Rectal smooth muscle tissue (tissue), 1 donor: Measurements from ENCODE around the gene FANCL.
"Not testable (repeated sequence)": the region's sequence is repeated elsewhere in the genome, so short reads cannot be mapped to it uniquely, and the experiment has no call there.

Experiments used
- H3K27ac ChIP-seq: one replicate; pipeline ENCODE4 v1.7.0; 2013; ENCODE audit warnings: low read depth, low read length, inconsistent platforms
- H3K27me3 ChIP-seq: one replicate; pipeline ENCODE4 v1.7.0; 2013; ENCODE audit warnings: low read length; ENCODE audit not compliant: control insufficient read depth, insufficient read depth
- H3K36me3 ChIP-seq: one replicate; pipeline ENCODE4 v1.7.0; 2013; ENCODE audit warnings: low read length; ENCODE audit not compliant: control insufficient read depth, insufficient read depth
- H3K4me1 ChIP-seq: one replicate; pipeline ENCODE4 v1.7.0; 2013; ENCODE audit warnings: low read length; ENCODE audit not compliant: control insufficient read depth, insufficient read depth
- H3K4me3 ChIP-seq: one replicate; pipeline ENCODE4 v1.7.0; 2013; ENCODE audit warnings: low read length
- H3K9ac ChIP-seq: one replicate; pipeline ENCODE4 v1.7.0; 2013; ENCODE audit warnings: low read length

The FANCL gene

DNA sequence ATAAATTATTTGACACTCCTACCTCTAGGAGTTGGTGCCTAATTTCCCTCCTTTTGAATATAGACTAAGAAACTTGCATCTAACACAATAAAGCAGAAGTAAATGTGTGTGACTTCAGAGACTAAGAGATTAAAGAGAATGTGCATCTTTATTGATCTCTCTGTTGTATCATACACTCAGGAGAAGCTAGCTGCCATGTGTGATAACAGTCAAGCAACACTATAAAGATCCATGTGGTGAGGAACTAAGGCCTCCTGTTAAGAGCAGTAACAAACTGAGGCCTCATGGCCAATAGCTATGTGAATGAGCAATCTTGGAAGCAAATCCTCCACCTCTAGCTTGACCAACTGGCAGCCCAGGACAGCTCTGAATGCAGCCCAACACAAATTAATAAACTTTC, 3.4 kb downstream of the FANCL start:
- H3K36me3 ChIP-seq = no peaks in the 10 kb centered on the region
- H3K4me1 ChIP-seq = peaks cover 5% of the 10 kb centered on the region
- H3K27me3 ChIP-seq = no peaks in the 10 kb centered on the region
- H3K9ac ChIP-seq = no peak overlapping the region
- H3K4me3 ChIP-seq = no peak overlapping the region
- H3K27ac ChIP-seq = no peak overlapping the region

DNA sequence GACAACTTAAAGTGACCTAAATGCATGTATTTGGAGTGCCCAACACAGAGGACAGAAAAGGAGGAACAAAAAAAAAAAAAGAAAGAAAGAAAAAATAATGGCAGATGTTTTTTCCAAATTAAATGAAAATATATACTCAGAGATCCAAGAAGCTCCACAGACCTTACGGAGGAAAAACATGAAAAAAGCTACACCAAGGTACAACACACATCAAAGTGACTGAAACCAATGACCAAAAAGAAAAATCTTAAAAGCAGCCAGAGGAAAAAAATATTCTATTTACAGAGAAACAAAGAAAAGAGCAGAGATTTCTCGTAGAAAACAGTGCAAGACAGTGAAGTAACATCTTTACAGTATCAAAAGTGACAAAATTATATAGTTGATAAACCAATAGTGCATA, 5.1 kb downstream of the FANCL start:
- Histone ChIP-seq H3K27me3 (no peaks in the 10 kb centered on the region), H3K4me1 (peaks cover 5% of the 10 kb centered on the region), H3K36me3 (no peaks in the 10 kb centered on the region), H3K4me3 (no peak overlapping the region), H3K9ac (no peak overlapping the region), H3K27ac (no peak overlapping the region)

DNA sequence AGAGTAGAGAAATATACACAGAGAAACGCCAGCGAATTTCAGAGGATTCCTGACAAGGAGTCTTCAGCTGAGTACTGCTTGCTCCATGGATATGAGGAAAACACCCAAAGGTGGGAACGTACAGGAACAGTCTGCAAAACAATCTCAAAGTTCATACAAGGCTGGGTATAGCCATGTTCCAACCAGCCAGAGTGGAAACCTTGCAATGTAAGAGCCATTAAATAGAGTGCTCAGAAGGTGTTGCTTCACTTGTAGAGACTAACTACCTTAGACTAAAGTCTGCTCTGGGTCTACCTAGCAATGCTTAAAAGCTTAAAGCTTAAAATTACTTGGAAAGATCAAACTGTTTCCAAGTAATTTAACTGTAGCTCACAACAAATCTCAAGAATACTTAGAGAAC, 6.0 kb downstream of the FANCL start:
- Histone ChIP-seq H3K4me1 (peaks cover 2% of the 10 kb centered on the region), H3K4me3 (no peak overlapping the region), H3K9ac (no peak overlapping the region), H3K27me3 (no peaks in the 10 kb centered on the region), H3K36me3 (no peaks in the 10 kb centered on the region), H3K27ac (no peak overlapping the region)

DNA sequence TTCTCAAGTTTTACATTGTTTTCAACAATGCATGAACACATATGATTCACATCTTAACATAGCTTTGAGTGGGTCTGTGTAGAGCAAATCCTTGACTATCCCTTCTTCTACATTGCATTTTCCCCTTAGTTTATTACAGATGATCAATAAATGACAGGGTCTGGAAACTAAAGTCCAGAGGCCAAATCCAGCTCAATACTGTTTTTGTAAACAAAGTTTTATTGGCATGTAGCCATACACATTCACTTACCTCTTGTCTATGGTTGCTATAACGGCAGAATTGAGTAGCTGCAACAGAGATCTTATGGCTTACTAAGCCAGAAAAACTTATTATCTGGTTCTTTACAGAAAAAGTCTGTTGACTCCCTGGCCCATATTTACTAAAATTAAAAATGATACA, 12.8 kb downstream of the FANCL start:
- Histone ChIP-seq H3K4me3 (no peak overlapping the region), H3K4me1 (no peaks in the 10 kb centered on the region), H3K27me3 (no peaks in the 10 kb centered on the region), H3K27ac (no peak overlapping the region), H3K36me3 (peaks cover 8% of the 10 kb centered on the region), H3K9ac (no peak overlapping the region)

DNA sequence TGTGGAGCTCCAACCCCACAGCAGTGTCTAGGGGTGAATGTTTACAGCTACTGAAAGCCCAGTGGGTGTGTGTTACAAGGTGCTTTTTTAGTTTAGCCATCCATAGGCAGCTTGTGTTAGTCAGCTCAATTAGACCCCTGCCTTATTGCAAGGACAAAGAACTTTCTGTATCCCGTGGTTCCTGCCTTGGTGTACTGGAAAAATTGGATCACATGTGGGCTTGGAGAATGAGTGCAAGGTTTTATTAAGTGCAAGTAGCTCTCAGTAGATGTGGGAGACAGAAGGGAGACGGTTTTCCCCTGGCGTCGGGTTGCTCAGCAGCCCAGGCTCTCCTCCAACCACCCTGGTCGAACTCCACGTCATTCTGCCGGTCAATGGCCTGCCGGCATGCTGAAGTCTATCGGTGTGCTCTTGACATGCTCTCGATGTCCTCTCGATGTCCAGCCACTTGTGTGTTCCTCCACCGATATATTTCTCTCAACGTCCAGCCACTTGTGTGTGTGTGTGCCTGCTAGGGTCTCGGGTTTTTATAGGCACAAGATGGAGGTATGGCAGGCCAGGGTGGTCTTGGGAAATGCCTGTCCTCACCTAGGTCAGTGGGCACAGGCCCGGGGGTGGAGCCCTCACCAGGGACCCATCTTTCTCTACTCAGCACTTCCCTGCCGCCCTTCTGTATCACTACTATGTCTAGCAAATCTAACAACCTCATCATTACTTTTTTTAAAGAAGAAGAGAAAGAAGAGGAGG, 13.8 kb downstream of the FANCL start:
- Histone ChIP-seq H3K27me3 (no peaks in the 10 kb centered on the region), H3K4me1 (no peaks in the 10 kb centered on the region), H3K27ac (no peak overlapping the region), H3K4me3 (no peak overlapping the region), H3K9ac (no peak overlapping the region), H3K36me3 (peaks cover 8% of the 10 kb centered on the region)

DNA sequence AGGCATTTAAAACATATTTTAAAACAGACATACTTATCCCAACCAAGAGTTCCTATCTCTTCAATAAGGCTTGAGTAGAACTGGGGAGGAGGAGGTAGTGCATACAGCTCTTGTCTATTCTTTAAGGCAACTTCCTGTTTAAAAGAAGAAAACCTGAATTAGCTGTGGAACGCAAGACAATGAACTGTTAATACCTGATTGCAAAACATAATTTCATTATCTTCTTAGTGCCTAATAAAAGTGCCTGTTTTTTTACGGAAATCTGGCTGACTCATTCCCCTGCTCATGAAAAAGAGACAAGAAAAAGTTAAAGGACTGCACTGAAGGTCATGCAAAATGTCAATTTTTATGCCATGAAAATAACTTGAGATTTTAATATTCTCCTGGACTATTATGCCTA, 19.2 kb downstream of the FANCL start:
- Histone ChIP-seq H3K9ac (no peak overlapping the region), H3K36me3 (peaks cover 1% of the 10 kb centered on the region), H3K4me1 (no peaks in the 10 kb centered on the region), H3K27me3 (no peaks in the 10 kb centered on the region), H3K4me3 (no peak overlapping the region), H3K27ac (no peak overlapping the region)

DNA sequence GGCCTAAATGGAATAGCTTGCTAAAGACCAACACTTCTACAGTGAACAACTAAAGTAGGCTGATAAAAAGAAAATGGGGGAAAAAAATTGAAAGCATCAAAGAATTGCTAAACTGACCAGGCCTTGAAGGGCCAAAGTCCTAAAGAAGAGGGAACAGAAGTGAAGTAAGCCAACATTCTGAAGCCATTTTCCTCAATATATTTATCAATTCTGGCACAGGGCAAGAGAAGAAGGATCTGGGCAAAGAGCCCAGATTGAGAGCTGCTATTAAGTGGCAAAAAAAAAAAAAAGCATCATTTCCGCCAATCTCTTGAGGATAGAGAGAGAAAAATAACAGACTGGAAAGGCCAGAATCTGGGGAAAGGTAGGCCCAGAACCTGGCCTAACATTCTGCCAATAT, 25.7 kb downstream of the FANCL start:
- H3K36me3 ChIP-seq = no peaks in the 10 kb centered on the region
- H3K27me3 ChIP-seq = no peaks in the 10 kb centered on the region
- H3K27ac ChIP-seq = no peak overlapping the region
- no peak overlapping the region for H3K9ac ChIP-seq
- no peaks in the 10 kb centered on the region for H3K4me1 ChIP-seq
- H3K4me3 ChIP-seq = no peak overlapping the region

DNA sequence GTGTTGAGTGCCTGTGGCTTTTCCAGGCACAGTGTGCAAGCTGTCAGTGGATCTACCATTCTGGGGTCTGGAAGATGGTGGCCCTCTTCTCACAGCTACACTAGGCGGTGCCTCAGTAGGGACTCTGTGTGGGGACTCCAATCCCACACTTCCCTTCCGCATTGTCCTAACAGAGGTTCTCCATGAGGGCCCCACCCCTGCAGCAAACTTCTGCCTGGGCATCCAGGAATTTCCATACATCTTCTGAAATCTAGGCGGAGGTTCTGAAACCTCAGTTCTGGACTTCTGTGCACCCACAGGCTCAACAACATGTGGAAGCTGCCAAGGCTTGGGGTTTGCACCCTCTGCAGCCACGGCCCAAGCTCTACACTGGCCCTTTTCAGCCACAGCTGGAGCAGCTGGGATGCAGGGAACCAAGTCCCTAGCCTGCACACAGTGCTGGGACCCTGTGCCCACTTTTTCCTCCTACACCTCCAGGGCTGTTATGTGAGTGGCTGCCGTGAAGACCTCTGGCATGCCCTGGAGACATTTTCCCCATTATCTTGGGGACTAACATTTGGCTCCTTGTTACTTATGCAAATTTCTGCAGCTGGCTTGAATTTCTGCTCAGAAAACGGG, 30.1 kb downstream of the FANCL start:
- H3K4me3 ChIP-seq, H3K4me1 ChIP-seq, H3K27me3 ChIP-seq, H3K9ac ChIP-seq, H3K36me3 ChIP-seq, H3K27ac ChIP-seq: not testable (repeated sequence)

DNA sequence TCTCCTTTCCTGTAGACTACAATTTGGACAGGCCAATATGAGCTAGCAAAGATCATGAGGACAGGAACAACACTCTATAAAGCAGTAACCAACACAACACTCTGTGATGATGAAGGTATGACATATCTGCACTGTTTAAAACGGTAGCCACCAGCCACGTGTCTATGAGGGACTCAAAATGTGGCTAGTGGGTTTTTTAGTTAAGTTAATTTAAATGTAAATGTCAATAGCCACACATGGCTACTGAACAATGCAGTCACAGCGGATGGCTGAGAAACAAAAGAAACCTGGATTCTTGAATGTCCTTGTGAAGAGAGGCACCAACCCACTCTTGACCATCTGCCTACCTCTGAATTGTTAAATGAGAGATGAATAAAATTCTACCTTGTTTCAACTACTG, 33.9 kb downstream of the FANCL start:
- Histone ChIP-seq H3K36me3 (no peaks in the 10 kb centered on the region), H3K4me1 (no peaks in the 10 kb centered on the region), H3K27ac (no peak overlapping the region), H3K27me3 (no peaks in the 10 kb centered on the region), H3K4me3 (no peak overlapping the region), H3K9ac (no peak overlapping the region)

DNA sequence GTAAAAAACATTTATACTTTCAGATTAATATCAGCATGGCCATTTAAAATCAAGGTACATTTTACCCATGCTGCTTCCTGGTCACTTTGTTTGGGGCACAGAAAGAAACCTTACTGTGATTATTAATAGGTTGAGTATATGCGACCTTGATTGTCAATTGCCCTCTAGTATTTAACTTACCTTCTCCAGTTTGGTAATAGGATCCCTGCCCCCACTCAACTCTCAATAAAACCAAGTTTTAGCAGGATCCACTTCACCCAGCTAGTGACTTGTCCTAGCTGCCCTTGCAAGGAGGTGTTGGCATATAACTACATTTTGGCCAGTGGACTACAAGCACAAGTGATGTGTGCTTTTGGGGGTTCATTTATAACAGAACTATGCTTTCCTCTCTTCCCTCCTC, 34.3 kb downstream of the FANCL start:
- Histone ChIP-seq H3K4me1 (no peaks in the 10 kb centered on the region), H3K27me3 (no peaks in the 10 kb centered on the region), H3K36me3 (no peaks in the 10 kb centered on the region), H3K27ac (no peak overlapping the region), H3K4me3 (no peak overlapping the region), H3K9ac (no peak overlapping the region)

DNA sequence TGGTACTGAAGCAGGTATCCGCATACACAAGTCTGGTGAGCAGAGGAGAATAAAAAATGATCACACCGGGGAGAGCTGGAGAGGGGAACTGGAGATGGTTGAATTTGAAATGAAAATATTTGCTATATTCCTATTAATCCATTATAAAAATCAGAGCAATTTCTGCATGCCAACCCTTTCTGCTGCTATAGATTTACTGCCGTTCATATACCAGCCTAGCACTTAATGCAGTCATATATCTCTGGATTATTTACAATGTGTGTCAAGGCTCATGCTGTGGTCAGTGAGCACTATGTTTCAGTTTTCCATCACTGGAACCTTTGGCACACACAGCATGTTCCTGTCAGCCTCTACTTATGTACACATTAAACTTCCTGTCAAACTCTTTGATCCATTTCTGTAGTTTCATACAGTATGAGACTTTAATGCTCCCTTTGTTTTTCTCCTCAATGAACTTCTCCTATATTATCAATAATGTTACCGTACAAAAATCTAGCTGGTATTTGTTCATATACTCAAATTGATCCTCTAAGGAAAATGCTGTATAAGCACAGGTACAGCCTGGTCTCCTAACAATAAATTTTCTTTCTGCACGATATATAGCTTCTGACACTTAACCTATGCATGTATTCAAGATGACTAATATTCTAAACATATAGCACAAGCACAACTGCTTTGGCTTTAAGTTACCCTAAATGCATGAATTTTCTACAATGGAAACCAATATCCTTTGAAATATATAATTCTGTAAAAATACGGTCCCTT, 36.7 kb downstream of the FANCL start:
- Histone ChIP-seq H3K27ac (no peak overlapping the region), H3K9ac (no peak overlapping the region), H3K27me3 (no peaks in the 10 kb centered on the region), H3K4me3 (no peak overlapping the region), H3K4me1 (no peaks in the 10 kb centered on the region), H3K36me3 (no peaks in the 10 kb centered on the region)

DNA sequence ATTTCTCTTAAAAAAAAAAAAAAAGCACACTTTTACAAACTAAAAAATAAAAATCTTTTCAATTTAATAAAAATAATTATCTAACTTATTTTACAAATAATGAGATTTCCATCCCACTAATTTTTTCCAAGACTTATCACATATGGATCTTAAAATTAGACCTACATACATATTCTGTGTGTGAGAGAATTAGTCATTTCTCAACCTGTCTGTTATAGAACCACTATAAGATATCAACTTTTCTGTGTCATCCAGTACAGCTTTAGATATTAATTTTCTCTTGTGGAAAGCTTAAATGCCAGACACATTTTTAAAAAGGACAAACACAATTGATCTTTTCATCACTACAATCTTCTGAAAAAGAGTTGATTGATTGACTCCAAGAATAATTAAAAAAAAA, 38.1 kb downstream of the FANCL start:
- H3K36me3 ChIP-seq = no peaks in the 10 kb centered on the region
- no peaks in the 10 kb centered on the region for H3K27me3 ChIP-seq
- no peak overlapping the region for H3K27ac ChIP-seq
- no peak overlapping the region for H3K9ac ChIP-seq
- no peaks in the 10 kb centered on the region for H3K4me1 ChIP-seq
- no peak overlapping the region for H3K4me3 ChIP-seq
